GM23338 (cell line): Measurements from ENCODE around the gene EXOC4. TPM values are rescaled to one million over a fixed set of nuclear protein-coding genes. Genes with fewer than 3 reads are reported as not detected.

Source experiments
- ATAC-seq: fragments of 200-7000 bp; cut with Tn5 transposase; 3 replicates; pipeline ENCODE4 v1.9.1; 2020
- DNase-seq: peaks from one replicate; pipeline ENCODE4 v3.0.0-alpha.2; 2015; ENCODE audit warnings: low spot score
- H2AFZ ChIP-seq: fragments of 200-600 bp; sonication (generic); 2 replicates; pipeline ENCODE4 v1.8.0; 2016; ENCODE audit warnings: antibody characterized with exemption, mild to moderate bottlenecking, moderate library complexity
- H3F3A ChIP-seq: fragments of 200-600 bp; sonication (generic); replicated peaks from 2 replicates; pipeline ENCODE4 v1.8.0; 2017; ENCODE audit warnings: antibody characterized with exemption, mixed run types, low read depth
- H3K27ac ChIP-seq: fragments of 200-600 bp; sonication (generic); 2 replicates; pipeline ENCODE4 v1.6.1; 2016; ENCODE audit warnings: low read depth
- H3K27me3 ChIP-seq: fragments of 200-600 bp; sonication (generic); 2 replicates; pipeline ENCODE4 v1.8.0; 2016; ENCODE audit warnings: mild to moderate bottlenecking, mixed run types, moderate library complexity; ENCODE audit not compliant: insufficient read depth
- H3K36me3 ChIP-seq: fragments of 200-600 bp; sonication (generic); 2 replicates; pipeline ENCODE4 v1.8.0; 2016; ENCODE audit warnings: mild to moderate bottlenecking; ENCODE audit not compliant: insufficient read depth
- H3K4me1 ChIP-seq: fragments of 200-600 bp; sonication (generic); 2 replicates; pipeline ENCODE4 v1.8.0; 2016; ENCODE audit warnings: mild to moderate bottlenecking, moderate library complexity; ENCODE audit not compliant: insufficient read depth
- H3K4me2 ChIP-seq: fragments of 200-600 bp; sonication (generic); 2 replicates; pipeline ENCODE4 v1.7.1; 2017; ENCODE audit warnings: mixed run types
- H3K4me3 ChIP-seq: fragments of 200-600 bp; sonication (generic); 2 replicates; pipeline ENCODE4 v1.6.1; 2016; ENCODE audit warnings: mixed run types
- H3K79me2 ChIP-seq: fragments of 200-600 bp; sonication (generic); replicated peaks from 2 replicates; pipeline ENCODE4 v1.8.0; 2017; ENCODE audit warnings: mild to moderate bottlenecking; ENCODE audit not compliant: insufficient read depth
- H3K9me2 ChIP-seq: fragments of 200-600 bp; sonication (generic); 2 replicates; pipeline ENCODE4 v1.8.0; 2017; ENCODE audit not compliant: insufficient read depth
- H4K20me1 ChIP-seq: fragments of 200-600 bp; sonication (generic); replicated peaks from 2 replicates; pipeline ENCODE4 v1.8.0; 2017; ENCODE audit warnings: mild to moderate bottlenecking; ENCODE audit not compliant: insufficient read depth
- H3K27ac Mint-ChIP-seq: 2 replicates; pipeline ENCODE4 v1.8.0; 2020; ENCODE audit warnings: inconsistent platforms, mild to moderate bottlenecking, moderate library complexity, mixed read lengths
- H3K27me3 Mint-ChIP-seq: 3 replicates; pipeline ENCODE4 v1.8.0; 2022; ENCODE audit warnings: low read depth, mild to moderate bottlenecking, moderate library complexity, mixed read lengths, inconsistent platforms; ENCODE audit not compliant: insufficient read depth, poor library complexity
- H3K36me3 Mint-ChIP-seq: 3 replicates; pipeline ENCODE4 v1.8.0; 2021; ENCODE audit warnings: low read depth, mild to moderate bottlenecking, inconsistent platforms, moderate library complexity, mixed read lengths
- H3K4me1 Mint-ChIP-seq: 3 replicates; pipeline ENCODE4 v1.8.0; 2020; ENCODE audit warnings: mild to moderate bottlenecking, inconsistent platforms, mixed read lengths
- H3K4me3 Mint-ChIP-seq: 3 replicates; pipeline ENCODE4 v1.8.0; 2021; ENCODE audit warnings: moderate library complexity, mild to moderate bottlenecking, inconsistent platforms, mixed read lengths
- H3K9me3 Mint-ChIP-seq: 3 replicates; pipeline ENCODE4 v1.8.0; 2020; ENCODE audit warnings: moderate library complexity, mild to moderate bottlenecking, inconsistent platforms, mixed read lengths
- CREB1 ChIP-seq: fragments of 250-450 bp; sonication (Bioruptor Pico); IDR thresholded peaks from 2 replicates; pipeline ENCODE4 v1.5.0; 2020; ENCODE audit warnings: low read depth, mild to moderate bottlenecking, moderate library complexity
- EZH2 ChIP-seq: fragments of 200-600 bp; sonication (generic); IDR thresholded peaks from one replicate; pipeline ENCODE4 v1.8.0; 2017; ENCODE audit warnings: antibody characterized with exemption, mild to moderate bottlenecking, low read depth; ENCODE audit not compliant: unreplicated experiment
- JUNB ChIP-seq: IDR thresholded peaks from one replicate; pipeline ENCODE4 v1.6.1; 2016; ENCODE audit warnings: antibody characterized with exemption; ENCODE audit not compliant: unreplicated experiment
- NANOG ChIP-seq: IDR thresholded peaks from 2 replicates; pipeline ENCODE4 v1.6.1; 2016; ENCODE audit warnings: antibody characterized with exemption, borderline replicate concordance
- REST ChIP-seq: IDR thresholded peaks from one replicate; pipeline ENCODE4 v1.6.1; 2018; ENCODE audit warnings: antibody characterized with exemption; ENCODE audit not compliant: unreplicated experiment
- STAT1 ChIP-seq: IDR thresholded peaks from one replicate; pipeline ENCODE4 v1.6.1; 2016; ENCODE audit warnings: antibody characterized with exemption; ENCODE audit not compliant: unreplicated experiment
- ZNF114 ChIP-seq: fragments of 250-450 bp; sonication (Bioruptor Pico); IDR thresholded peaks from 2 replicates; pipeline ENCODE4 v1.5.0; 2020; ENCODE audit warnings: mild to moderate bottlenecking, moderate library complexity
- ZNF331 ChIP-seq: fragments of 250-450 bp; sonication (Bioruptor Pico); IDR thresholded peaks from 2 replicates; pipeline ENCODE4 v1.5.0; 2020; ENCODE audit warnings: low read depth, mild to moderate bottlenecking, moderate library complexity
- ZNF462 ChIP-seq: fragments of 250-450 bp; sonication (Bioruptor Pico); IDR thresholded peaks from 2 replicates; pipeline ENCODE4 v1.5.0; 2020; ENCODE audit warnings: mild to moderate bottlenecking, moderate library complexity
- polyA plus RNA-seq: library from polyadenylated mRNA; unstranded; fragments of >200 nt; fragmentation: Nextera tagmentation; extraction: Ambion mirVana; gene quantifications from 2 replicates; pipeline ENCODE4 v1.2.1, GENCODE V29; 2016
- total RNA-seq: library from RNA; depleted of rRNA; stranded (reverse); fragments of >200 nt; shearing (Covaris generic); gene quantifications from 2 replicates; pipeline ENCODE4 v1.2.3, GENCODE V29; 2014
- TF ChIP-seq, protein P1 (sequence below): IDR thresholded peaks from 2 replicates; pipeline ENCODE4 v1.6.1; 2016; ENCODE audit warnings: antibody characterized with exemption

EXOC4 gene
- total and polyA plus RNA-seq, 2 experiments from 2014 or later, result 37.5 to 52.7 TPM

DNA sequence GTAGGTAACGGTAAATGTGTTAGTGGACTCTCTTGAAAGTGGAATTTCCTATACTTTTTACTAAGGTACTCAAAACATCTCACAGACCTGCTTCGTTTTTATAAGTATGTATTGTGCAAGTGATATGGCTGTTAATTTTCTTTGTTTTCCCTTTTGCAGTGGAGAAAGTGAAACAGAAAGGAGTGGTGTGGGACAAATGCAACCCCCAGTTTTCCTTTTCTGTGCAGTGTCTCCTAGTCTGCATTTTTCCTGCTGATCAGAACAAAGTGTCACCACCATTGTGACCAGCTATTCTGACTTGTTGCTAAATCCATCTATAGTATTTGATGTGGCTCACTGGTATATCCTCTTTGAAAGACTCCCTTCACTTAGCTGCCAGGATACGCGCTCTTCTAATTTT, 410.0 kb downstream of the EXOC4 start:
- Histone ChIP-seq H4K20me1 (no peaks in the 10 kb centered on the region), H3K4me1 (peaks cover 12% of the 10 kb centered on the region), H3K4me3 (no peak overlapping the region), H3K27me3 (no peaks in the 10 kb centered on the region), H3K27ac (no peak overlapping the region), H3K36me3 (no peaks in the 10 kb centered on the region), H3K9me2 (no peaks in the 10 kb centered on the region), H2AFZ (no peak overlapping the region), H3K4me2 (no peak overlapping the region), H3F3A (no peaks in the 10 kb centered on the region), H3K79me2 (no peaks in the 10 kb centered on the region)
- no peak for ATAC-seq
- H3K4me1 Mint-ChIP-seq, result peaks cover 24% of the 10 kb centered on the region
- TF ChIP-seq, protein P1, sequence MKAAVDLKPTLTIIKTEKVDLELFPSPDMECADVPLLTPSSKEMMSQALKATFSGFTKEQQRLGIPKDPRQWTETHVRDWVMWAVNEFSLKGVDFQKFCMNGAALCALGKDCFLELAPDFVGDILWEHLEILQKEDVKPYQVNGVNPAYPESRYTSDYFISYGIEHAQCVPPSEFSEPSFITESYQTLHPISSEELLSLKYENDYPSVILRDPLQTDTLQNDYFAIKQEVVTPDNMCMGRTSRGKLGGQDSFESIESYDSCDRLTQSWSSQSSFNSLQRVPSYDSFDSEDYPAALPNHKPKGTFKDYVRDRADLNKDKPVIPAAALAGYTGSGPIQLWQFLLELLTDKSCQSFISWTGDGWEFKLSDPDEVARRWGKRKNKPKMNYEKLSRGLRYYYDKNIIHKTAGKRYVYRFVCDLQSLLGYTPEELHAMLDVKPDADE, result no peak
- TF ChIP-seq ZNF462 (CRISPR knock-in tag) (no peak), STAT1 (no peak)
- H3K27ac Mint-ChIP-seq, result no peak overlapping the region
- no peaks in the 10 kb centered on the region for H3K36me3 Mint-ChIP-seq
- DNase-seq, result no peak
- H3K27me3 Mint-ChIP-seq, result no peaks in the 10 kb centered on the region
- H3K9me3 Mint-ChIP-seq, result no peaks in the 10 kb centered on the region
- no peak overlapping the region for H3K4me3 Mint-ChIP-seq

DNA sequence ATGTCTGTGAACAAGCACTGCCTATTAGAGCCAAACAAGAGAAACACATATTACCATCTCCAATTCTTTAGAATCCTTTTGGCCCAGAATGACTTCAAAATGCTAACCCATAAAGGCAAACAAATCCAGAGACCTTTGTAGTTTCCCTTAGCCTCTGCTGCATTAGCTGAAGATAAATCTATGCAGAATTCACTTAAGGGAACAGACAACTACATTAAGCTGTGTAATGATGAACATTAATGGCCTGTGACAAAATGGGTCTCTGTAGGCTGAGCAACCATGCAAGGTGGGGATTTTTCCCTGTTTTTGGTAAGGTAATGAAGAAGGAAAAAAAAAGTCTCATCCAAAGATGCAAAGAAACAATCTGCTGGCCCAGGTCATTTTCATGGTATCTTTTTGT, 411.6 kb downstream of the EXOC4 start:
- Mint-ChIP-seq H3K27me3 (no peaks in the 10 kb centered on the region), H3K27ac (peak overlapping the region; percentile 9), H3K4me1 (peaks cover 29% of the 10 kb centered on the region), H3K36me3 (no peaks in the 10 kb centered on the region), H3K4me3 (no peak overlapping the region), H3K9me3 (no peaks in the 10 kb centered on the region)
- no peaks in the 10 kb centered on the region for H3K27me3 ChIP-seq
- H3K27ac ChIP-seq, result no peak overlapping the region
- no peak overlapping the region for H3K4me2 ChIP-seq
- ATAC-seq (no peak), DNase-seq (no peak)
- H3K9me2 ChIP-seq, result no peaks in the 10 kb centered on the region; the same call in 1 of the 2 replicates
- H3F3A ChIP-seq, result no peaks in the 10 kb centered on the region
- H4K20me1 ChIP-seq, result no peaks in the 10 kb centered on the region
- H3K79me2 ChIP-seq, result no peaks in the 10 kb centered on the region
- no peaks in the 10 kb centered on the region for H3K36me3 ChIP-seq
- H2AFZ ChIP-seq, result no peak overlapping the region
- H3K4me1 ChIP-seq, result peaks cover 17% of the 10 kb centered on the region
- H3K4me3 ChIP-seq, result no peak overlapping the region
- no peak for TF ChIP-seq JUNB
- TF ChIP-seq CREB1 (CRISPR knock-in tag), result no peak
- no peak for TF ChIP-seq REST
- TF ChIP-seq ZNF114 (CRISPR knock-in tag), result no peak
- no peak for TF ChIP-seq NANOG
- TF ChIP-seq EZH2, result no peak
- no peak for TF ChIP-seq ZNF331
